GM19468 (cell line): ENCODE data around the gene PRKCE.

Experiments
- ATAC-seq: cut with Tn5 transposase; IDR thresholded peaks from one replicate; pipeline ENCODE4 v1.9.1; 2021; ENCODE audit warnings: mild to moderate bottlenecking, moderate library complexity, moderate number of reproducible peaks; ENCODE audit not compliant: unreplicated experiment; ENCODE audit errors: extremely low read depth

Gene PRKCE

DNA sequence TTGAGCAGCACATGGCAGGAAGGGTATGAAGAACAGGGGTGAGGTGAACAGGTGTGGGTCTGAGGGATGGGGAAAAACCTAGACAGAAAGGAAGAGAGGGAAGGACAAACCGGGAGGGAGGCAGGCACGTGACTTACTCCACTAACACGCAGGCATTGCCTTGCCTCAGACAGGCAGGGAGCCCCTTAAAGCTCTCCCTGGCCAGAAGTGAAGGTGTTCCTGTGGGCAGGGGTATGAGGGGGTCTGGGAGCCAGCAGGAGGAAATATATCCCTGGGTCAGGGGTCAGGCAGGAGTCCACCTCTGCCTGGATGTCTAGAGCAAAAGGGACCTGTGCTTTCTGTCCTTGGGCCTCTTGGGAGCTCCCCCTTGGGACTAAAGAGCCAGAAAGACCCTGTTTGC is 510.4 kb downstream of the PRKCE start:
- ATAC-seq: no peak

DNA sequence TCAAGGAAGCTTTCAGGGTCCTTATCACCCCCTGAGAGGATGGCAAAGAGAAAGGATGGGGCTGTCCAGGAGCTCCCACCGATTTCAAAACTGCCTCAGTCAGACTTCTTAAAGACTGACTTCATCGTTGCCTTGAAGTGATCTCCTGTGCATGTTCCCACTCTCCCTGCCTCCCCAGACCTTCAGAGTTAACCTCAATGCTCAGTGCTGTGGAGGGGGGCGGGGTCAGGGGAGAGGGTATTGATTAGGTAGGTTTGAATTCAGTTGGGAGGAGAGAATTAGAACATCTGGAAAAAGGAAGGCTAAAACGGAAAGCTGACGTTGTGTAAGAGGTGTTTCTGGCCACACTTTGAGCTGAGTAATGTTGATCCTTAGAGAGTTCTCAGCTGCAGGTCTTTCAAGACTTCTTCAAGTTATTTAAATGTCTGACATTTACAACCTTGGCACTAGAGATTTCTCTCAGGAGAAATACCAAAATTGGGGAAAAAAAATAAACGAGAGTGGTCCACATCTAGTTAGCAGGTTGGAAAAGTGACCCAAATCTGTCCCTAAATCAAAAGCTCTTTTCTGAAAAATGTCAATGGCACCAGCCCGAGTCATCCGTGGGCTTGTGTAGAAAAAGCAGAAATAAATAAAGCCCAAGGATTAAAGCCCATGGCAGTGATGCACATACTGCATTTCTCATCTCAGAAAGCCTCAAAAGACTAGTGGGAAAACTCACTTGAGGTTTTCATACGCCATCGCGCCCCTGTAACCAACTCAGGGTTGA is 511.0 kb downstream of the PRKCE start:
- ATAC-seq: no peak

DNA sequence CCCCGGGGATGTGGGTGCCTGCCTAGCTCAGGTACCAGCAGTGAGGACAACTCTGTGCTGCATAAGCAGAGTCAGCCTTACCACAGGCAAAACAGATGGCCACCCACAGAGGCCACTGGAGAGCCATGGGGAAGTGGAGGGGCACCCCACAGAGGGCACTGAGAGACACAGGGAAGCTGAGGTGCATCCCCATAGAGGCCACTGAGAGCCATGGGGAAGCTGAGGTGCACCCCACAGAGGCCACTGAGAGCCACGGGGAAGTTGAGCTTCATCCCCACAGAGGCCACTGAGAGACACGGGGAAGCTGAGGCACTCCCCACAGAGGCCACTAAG is 511.6 kb downstream of the PRKCE start:
- ATAC-seq: no peak

DNA sequence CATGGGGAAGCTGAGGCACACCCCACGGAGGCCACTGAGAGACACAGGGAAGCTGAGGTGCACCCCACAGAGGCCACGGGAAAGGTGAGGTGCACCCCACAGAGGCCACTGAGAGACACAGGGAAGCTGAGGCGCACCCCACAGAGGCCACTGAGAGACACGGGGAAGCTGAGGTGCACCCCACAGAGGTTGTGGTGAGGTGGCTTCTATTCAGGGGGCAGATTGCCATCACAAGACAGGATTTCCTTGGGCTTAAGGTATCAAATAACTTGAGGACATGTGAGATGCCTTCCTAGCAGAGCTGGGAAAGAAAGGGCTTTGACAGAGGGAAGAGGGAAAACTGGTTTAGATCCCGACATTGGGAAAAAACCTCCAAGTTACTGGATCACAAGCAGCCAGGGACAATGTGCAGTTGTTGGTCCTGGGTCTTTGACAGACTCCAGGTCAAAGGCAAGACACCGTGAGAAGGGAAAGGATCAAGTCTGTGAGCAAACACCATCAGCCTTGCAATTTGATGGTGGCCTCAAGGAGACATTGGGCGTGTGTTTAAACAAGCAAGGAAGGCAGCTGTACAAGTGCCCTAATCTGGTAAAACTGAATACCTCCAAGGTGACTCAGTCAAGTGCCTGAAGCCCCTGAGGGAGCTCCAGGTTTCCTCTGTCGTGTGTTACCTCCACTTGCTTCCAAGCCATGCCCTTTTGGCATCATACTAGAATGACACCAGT is 512.5 kb downstream of the PRKCE start:
- no peak for ATAC-seq

DNA sequence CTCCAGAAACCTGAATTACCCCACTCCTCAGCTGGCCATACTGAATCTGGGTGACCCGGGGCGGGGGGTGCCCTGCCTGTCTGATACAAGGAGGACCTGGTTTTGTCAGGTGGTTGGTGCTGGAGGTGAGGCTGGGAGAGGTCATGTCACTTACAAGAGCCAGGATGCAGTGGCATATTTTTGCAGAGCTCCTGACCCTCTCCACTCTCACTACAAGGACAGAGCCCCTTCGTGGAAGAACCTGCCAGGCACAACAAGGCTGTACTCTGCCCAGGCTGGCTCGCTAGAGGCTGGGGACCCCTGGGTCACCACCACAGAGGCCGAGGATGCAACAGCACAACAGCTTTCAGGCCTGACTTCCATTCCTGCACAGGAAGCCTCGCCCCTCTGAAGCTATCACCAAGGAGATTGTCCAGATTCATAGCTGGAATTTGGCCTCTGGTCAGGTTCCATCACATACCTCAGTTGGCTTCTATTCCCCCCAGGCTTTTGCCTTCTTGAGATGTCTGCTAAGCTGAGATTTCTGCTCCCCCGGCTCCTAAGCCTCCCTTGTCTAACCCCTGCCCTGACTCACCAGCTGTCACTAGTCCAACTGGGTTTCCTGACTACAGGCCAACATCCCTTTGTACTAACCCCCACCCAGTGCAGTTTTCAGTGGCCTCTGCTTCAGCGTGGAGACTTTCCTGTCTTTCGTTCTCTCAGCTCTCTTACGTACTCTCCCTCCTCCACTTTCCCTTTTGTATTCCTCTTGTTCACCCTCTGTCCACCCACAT is 513.2 kb downstream of the PRKCE start:
- no peak for ATAC-seq

DNA sequence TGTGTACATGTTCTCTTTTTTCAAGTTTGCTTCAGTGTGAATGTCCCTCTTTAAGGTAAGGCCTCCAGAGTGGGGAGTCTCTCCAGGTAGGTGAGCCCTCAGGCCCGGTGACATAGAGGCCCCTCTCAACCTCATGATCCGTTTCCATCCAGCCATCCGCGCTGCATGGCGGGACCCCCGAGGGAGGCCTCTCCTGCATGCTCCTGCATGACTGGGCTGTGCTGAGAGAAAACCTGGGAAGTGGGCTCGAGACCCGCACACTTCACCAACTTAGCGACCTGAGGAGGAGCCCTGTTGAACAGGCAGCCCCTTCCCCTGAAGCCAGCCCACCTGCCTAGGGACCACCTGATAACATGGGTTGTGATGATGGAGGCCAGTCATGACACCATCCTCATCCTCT is 514.4 kb downstream of the PRKCE start:
- ATAC-seq: no peak

DNA sequence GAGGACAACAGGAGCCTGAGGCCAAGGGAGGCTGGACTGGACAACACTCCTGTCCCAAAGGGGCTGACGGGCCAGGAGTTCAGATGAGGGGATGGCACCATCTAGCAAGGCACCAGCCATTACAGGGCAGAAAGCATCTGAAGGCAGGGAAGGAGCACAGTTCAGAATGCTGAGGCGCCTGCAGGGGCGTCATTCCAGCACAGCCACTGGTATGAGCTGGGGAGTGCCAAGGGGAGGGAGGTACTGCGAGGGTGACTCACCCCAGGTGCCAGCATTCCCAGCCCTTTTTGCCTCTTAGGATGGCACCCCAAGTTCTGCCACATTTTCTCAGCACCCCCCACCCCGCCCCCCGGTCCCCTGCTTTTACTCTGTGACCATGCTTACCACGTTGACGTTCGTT is 515.9 kb downstream of the PRKCE start:
- no peak for ATAC-seq

DNA sequence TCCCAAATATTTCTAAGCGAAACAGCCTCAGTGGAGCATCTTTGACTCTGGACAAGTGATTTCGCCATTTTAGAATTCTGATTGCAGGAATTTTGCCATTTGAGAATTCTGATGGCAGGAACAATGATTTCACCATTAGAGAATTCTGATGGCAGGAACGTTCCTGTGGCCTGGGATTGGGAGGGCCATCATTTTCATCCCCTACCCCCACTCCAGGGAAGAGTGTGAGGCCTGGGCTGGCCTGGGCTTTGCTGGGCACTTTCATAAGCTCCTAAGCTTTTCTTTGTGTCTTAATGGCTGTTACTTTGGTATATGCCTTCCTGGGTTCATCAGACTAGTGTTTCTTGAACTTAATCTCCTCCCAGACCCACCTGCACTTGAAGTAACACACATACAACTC is 516.4 kb downstream of the PRKCE start:
- no peak for ATAC-seq

DNA sequence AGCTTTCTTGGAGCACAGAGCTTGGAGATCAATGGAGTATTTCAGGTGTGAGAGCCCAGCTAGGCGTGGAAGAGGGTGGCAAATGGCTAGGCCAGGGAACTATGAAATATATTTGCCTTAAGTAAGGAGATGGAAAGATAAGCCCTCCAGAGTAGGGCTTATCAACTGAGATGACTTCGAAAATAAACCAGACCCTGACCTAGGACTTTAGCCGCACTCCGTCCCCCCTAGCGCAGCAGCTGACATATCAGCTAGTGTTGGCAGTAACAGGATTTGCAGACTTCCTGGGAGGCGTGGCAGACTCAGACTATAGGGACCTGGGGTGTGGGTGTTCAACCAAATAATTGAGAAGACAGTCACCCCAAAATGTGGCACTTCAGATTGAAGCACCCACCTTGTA is 518.0 kb downstream of the PRKCE start:
- ATAC-seq: no peak

DNA sequence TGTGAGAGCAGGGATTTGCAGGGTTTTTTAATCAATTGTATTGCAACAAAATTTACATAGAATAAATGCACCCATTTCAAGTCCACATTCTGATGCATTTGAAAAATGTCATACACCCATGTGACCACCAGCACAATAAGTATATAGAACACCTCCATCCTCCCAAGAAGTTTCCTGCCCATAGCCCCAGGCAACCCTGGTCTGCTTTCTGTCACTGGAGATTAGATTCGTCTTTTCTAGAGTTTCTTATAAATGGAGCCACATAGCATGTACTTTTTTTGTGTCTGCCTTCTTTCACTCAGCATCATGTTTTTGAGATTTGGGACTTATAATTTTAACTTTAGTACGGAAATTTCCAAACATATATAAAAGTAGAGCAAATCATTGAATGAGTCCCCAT is 518.6 kb downstream of the PRKCE start:
- ATAC-seq: no peak

DNA sequence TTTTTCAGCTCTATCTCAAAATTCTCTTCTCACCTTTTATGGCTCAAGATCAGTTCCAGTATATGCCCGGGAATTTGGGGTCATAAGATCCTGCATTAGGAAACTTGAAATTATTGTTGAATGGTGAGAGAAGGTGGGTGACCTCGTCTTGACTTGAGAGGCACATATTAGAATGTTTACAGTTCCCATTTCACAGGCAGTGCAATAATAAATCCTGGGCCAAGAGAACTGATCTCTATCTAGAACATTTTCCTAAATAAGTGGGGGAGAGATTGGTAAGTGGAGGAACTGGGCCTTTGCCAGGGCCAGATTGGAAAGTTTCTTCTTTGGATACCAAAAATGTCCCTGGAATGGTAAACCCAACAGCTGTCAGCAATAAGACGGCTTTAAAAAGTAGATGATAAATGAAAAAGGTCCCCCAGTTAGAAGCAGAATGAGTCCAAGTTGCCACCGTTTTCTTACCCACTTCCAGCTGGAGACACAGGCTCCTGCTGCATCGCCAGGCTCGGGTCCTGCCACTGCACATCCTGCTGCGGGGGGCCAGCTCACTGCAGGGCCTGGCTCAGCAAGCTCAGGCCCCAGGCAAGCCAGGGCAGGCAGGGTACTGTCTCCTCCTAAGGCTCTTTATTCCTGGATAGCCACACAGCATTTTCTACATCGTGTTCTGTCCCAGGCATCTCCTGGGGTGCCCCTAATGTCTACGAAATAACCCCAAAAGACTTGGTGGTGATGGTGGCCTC is 519.3 kb downstream of the PRKCE start:
- ATAC-seq: no peak

DNA sequence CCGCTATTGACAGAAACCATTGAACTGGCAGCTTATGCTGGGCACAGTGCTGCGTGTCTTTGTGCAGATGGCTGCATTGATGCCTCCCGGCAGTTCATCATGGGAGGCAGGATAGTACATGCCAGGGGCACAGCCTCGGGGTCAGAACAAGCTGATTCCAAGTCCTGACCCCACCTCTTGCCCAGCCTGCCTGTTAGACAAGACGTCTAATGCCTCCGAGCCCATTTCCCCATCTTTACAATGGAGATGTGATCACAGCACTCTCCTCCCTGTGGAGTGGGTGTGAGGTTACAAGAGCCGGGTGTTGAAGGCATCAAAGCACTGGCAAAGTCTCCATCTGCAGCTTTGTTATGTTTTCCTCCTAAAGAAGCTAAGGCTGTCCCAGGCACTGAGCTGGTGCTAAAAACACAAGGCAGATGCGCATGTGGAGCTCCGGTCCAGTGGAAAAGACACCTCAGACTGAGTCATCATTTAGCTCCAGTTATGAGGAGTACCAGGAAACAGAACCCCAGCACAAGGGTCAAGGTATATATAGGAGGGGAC is 520.0 kb downstream of the PRKCE start:
- no peak for ATAC-seq

DNA sequence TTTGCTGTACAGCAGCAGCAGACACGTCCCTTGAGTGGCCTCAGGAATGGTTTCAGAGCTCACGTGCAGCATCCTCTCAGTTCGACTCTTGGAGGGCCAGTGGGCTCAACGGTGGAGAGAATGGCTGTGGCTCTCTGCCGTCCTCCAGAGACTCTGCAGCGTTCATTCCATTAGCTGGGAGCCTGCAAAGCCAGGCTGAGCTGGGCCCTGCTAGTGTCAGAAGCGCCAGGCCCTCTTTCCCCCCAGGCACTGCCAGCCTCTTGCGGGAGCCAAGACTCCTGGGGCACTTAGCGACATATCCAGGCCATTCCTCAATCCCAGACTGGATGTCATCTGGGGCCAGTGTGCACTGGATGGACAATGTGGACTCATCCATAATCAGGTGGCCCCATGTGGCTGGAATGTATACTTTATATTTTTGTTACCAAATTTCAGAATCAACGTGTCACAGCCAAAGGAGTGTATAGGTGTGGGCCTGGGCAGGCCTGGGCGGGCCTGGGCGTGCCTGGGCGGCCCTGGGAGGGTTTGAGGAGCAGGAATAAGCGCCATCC is 520.6 kb downstream of the PRKCE start:
- no peak for ATAC-seq

DNA sequence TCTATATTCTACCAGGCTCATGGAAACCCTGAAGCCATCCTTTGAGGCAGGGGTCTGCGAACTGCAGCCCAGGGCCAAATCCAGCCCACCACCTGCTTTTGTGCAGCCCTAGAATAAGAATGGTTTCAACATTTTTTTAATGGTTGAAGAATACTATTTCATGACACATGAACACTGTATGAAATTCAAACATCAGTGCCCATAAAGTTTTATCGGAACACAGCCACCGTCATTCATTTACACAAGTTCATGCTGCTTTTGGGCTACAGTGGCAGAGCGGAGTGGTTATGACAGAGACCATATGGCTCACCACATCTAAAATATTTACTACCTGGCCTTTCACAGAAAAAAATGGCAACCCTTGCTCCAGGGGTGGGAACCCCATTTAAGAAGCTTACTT is 521.6 kb downstream of the PRKCE start:
- ATAC-seq: no peak

DNA sequence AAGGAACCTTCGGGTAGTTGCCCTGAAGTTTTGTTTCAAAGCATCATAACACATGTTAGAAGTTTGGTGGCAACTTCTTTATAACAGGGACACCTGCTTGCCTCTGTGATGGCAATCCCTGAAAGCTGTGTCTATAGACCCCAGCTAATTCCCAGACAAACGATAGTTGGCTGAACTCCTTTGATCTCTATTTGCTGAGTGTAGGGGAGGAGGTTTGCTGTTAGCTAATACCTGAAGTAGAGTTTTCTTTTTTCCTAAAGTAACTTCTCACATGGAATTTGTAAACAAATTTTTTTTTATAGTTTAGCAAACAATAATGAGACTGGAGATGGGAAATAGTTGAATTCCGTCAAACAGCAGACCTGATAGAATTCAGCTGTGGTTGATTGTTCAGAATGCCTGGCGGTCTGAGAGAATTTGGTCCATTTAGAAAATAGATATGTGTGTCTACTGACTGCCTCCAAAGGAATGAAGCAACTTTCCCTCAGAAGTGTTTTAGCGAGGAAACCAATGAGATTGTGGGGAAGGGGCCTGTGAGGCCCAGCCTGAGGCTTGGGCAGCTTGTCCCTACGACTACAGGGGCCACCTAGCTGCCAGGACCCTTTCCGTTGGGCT is 522.3 kb downstream of the PRKCE start:
- ATAC-seq: no peak

DNA sequence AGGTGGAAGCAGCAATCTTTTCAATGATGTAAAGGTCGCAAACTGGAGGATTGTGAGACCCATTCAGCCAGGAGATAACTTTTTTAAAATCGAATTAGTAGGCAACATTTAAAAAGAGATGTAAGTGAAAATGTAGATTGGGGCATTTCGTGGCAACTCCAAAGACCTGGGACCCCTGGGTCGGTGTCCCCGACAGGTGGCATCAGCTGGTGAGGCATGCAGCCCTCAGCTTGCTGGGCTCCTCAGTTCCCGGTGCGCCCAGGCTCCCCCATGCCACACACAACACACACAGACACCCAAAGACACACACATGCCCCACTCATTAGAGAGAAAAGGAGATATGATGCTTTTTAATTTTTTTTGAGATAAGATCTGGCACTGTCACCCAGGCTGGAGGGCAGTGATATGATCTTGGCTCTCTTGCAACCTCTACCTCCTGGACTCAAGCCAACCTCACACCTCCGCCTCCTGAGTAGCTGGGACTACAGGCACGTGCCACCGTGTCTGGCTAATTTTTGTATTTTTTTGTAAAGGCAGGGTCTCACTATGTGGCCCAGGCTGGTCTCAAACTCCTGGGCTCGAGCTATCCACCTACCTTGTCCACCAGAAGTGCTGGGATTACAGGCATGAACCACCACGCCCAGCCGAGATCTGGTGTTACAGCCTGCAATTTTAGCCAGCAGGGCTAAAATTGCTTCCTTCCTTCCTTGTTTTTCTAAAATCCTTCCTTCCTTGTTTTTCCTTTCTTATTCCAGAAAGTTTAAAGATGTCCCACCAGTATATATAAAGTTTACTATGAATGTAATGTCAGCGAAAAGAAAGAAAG is 523.1 kb downstream of the PRKCE start:
- no peak for ATAC-seq

DNA sequence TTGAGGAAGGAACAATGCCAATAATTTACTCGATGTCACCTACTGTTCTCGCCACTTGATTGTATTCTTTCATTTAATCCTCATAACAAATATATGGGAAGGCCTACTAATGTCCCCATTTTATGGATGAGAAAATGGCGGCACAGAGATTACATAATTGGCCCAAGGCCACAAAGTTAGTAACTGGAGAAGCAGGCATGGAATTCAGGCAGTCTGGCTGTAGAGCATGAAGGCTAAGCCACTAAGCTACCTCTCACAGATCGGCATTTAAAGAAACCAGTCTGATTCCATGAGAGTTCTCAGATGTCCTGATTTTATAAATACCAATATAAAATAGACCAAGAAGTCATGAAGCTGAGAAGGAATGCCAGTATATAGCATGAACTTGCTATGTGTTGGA is 523.9 kb downstream of the PRKCE start:
- ATAC-seq: no peak

DNA sequence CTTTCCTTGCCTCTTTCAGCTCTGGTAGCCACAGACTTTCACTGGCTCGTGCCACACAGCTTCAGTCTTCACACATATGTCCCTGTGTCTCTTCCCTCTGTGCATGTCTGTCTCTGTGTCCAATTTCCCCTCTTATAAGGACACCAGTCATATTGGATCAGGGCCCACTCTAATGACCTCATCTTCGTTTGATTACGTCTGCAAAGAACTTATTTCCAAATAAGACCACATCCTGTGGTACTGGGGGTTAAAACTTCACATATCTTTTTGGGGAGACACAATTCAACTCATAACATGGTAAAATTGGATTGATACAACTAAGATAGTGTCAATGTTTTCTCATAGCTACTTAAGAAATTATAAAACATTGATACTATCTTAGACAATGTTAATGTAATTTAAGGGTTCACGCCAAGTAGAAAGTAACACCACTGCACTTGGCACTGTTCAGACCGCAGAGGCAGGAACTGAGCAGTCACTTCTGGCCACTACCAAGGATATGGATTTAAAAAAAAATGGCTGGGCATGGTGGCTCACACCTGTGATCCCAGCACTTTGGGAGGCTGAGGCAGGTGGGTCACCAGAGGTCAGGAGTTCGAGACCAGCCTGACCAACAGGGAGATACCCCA is 526.1 kb downstream of the PRKCE start:
- no peak for ATAC-seq
